ENCODE data around the gene ME2.
"Not testable (repeated sequence)": the region's sequence is repeated elsewhere in the genome, so short reads cannot be mapped to it uniquely, and the experiment has no call there.

Gene ME2

GRCh38 chr18:50967714-50968661 is 89.1 kb downstream of the ME2 start, which contains the start of gene ELAC1:
TSS of gene ELAC1 (plus strand) at chr18:50968040. CDS start at chr18:50974405, 6,365 bp downstream.
- no peak for DNase-seq (ENCODE audit: low read depth, low spot score)
- peak within 1 kb of the TSS; percentile 83 for H3K27ac ChIP-seq

GRCh38 chr18:50969448-50969847 is 90.5 kb downstream of the ME2 start:
- H3K27ac ChIP-seq: no peak overlapping the region

DNA sequence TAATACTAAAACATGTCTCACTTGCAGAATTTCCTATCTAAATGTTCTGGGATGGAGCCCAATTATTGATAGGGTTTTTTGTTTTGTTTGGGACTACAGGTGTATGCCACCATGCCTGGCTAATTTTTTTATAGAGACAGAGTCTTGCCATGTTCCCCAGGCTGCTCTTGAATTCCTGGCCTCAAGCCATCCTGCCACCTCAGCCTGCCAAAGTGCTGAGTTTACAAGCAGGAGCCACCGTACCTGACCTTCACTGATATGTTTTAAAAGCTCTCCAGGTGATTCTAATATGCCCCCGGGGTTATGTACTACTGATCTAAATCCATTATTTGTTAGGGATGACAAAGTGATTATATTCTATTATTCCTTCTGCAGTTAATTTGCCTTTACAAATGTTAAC is 91.1 kb downstream of the ME2 start:
- H3K27ac ChIP-seq: no peak overlapping the region
- DNase-seq (ENCODE audit: low read depth, low spot score): no peak

More at GRCh38 chr18:50969448-50969847, 90.5 kb downstream of the ME2 start:
- no peak for DNase-seq (ENCODE audit: low read depth, low spot score)

GRCh38 chr18:50972404-50972803 is 93.5 kb downstream of the ME2 start:
- DNase-seq (ENCODE audit: low read depth, low spot score); H3K27ac ChIP-seq: not testable (repeated sequence)

- H3K27ac ChIP-seq: no peak overlapping the region
- peak; percentile 71 for DNase-seq (ENCODE audit: low read depth, low spot score)
These were observed 94.6 kb downstream of the ME2 start for GRCh38 chr18:50973367-50974126.

DNA sequence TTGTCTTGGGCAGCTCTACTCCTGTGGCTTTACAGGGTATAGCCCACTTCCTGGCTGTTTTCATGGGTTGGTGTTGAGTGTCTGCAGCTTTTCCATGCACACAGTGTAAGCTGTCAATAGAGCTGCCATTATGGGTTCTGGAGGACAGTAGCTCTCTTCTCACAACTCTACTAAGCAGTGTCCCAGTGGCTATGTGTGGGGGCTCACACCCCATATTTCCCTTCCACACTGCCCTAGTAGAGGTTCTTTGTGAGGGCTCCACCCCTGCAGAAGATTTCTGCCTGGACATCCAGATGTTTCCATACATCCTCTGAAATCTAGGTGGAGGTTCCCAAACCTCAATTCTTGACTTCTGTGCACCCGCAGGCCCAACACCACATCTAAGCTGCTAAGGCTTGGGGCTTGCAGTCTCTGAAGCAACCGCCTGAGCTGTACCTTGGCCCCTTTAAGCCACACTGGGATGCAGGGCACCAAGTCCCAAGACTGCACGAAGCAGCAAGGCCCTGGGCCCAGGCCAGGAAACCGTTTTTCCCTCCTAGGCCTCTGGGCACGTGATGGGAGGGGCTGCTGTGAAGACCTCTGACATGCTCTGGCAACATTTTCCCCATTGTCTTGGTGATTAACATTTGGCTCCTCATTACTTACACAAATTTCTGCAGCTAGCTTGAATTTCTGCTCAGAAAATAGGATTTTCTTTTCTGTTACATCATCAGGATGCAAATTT is 98.3 kb downstream of the ME2 start:
- no peak overlapping the region for H3K27ac ChIP-seq
- DNase-seq (ENCODE audit: low read depth, low spot score): no peak

- peak overlapping the region; percentile 29 for H3K27ac ChIP-seq
- no peak for DNase-seq (ENCODE audit: low read depth, low spot score)
These were observed 102.5 kb downstream of the ME2 start for GRCh38 chr18:50981381-50981780.

GRCh38 chr18:50982086-50982801 is 103.3 kb downstream of the ME2 start:
- no peak for DNase-seq (ENCODE audit: low read depth, low spot score)
- no peak overlapping the region for H3K27ac ChIP-seq

DNA sequence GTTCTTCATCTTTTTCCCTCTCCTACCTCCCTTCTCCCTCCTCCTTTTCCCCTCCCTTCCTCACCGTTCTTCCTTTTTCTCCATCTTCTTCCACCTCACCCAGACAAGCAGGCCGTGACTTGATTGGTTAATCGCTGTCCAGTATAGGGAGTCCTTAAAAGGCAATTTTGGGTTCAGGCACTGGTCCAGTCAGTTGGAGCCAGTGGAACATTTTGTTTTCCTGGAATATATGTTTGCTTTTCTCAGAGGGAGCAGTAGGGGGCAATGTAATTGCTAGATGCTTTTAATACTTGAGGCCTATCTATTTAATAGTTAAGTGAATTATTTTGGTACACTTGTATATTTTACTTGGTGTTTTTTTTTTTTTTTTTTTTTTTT is 103.9 kb downstream of the ME2 start:
- DNase-seq (ENCODE audit: low read depth, low spot score): no peak
- H3K27ac ChIP-seq: no peak overlapping the region

- no peak for DNase-seq (ENCODE audit: low read depth, low spot score)
- no peak overlapping the region for H3K27ac ChIP-seq
These were observed 107.6 kb downstream of the ME2 start for GRCh38 chr18:50986360-50987087.

DNA sequence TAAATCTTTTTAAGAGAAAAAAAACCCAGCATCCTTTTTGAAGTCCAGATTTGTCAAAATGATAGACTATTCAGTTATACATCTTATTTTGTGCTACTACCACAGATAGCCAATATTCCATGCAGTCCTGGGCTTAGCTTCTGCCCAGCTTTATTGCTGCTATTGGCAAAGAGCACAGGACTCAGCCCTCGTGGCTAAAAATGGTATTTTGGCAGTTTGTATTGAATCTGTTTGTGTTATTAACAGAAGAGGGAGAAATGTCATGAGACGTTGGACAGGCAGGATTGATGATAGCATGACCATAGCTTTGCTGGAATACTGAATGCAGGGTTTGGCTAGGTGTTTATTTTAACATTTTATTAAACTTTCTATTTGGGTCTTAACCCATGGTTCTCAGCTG is 108.3 kb downstream of the ME2 start:
- no peak for DNase-seq (ENCODE audit: low read depth, low spot score)
- no peak overlapping the region for H3K27ac ChIP-seq

- H3K27ac ChIP-seq: no peak overlapping the region
- no peak for DNase-seq (ENCODE audit: low read depth, low spot score)
These were observed 110.8 kb downstream of the ME2 start for GRCh38 chr18:50989711-50990110.

DNA sequence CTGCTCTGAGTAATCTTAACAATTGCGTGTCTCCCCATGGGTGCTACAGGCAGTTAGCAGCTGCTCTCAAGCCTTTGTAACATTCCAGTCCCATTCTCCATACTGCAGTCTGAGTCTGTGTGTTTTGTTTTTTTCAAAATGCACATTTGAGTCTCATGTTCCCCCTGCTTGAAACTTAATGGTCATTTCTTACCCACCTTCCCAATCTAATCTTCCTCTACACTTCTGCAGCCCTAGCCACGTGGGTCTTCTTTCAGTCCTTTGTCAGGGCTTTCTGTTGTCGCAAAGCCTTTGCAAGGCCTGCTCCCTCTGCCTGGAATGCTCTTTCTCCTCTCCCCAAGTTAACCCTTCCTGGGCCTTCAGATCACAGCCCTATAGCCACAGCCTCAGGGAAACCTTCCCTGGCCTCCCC is 113.4 kb downstream of the ME2 start:
- no peak overlapping the region for H3K27ac ChIP-seq
- DNase-seq (ENCODE audit: low read depth, low spot score): no peak

- DNase-seq (ENCODE audit: low read depth, low spot score): no peak
- no peak overlapping the region for H3K27ac ChIP-seq
These were observed 115.1 kb downstream of the ME2 start for GRCh38 chr18:50994031-50994430.

- DNase-seq (ENCODE audit: low read depth, low spot score); H3K27ac ChIP-seq: not testable (repeated sequence)
These were observed 124.3 kb downstream of the ME2 start for GRCh38 chr18:51003174-51003573.

Data from epithelial cell of prostate (primary cell).